Stimulated activated CD4-positive, alpha-beta T cell treated with anti-CD3 and anti-CD28 coated beads, Interleukin-15, amount 100 ng/mL, for 24 hours (primary cell): Measurements from ENCODE around the gene ARGLU1.

Experiments used
- DNase-seq: peaks from one replicate; pipeline ENCODE4 v3.0.0-alpha.2; 2020

ARGLU1 gene

GRCh38 chr13:106522898-106523525 is 44.9 kb downstream of the ARGLU1 start:
- no peak for DNase-seq

DNA sequence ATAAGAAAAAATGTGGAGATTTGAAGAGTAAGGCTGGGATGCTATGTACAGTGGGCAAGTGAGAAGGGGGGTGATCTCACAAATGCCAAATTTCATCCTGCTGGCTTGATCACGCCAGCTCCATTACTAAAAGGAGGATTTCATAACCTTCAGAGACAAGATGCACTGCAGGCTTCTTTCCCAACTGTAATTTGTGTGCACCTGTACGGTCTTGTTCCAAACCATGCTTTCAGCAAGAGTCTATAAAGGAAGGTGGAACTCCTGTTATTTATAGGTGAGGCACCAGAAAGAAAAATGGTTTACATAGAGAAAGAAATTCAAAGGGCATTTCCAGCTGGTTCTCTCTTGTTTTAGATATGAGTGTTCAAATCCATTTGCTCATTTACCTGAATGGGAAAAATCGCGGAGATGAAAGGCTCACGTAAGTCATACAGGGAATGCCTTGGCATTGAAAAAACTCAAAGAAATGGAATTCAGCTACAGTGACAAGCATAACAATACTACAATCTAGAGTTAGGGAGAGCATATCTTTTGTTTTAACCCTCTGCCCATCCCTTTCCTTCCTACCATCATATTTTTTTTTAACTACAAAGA is 45.7 kb downstream of the ARGLU1 start:
- no peak for DNase-seq

GRCh38 chr13:106521095-106521799 is 46.7 kb downstream of the ARGLU1 start:
- DNase-seq = no peak

GRCh38 chr13:106520251-106521054 is 47.5 kb downstream of the ARGLU1 start:
- no peak for DNase-seq

GRCh38 chr13:106518512-106518911 is 49.4 kb downstream of the ARGLU1 start:
- no peak for DNase-seq

DNA sequence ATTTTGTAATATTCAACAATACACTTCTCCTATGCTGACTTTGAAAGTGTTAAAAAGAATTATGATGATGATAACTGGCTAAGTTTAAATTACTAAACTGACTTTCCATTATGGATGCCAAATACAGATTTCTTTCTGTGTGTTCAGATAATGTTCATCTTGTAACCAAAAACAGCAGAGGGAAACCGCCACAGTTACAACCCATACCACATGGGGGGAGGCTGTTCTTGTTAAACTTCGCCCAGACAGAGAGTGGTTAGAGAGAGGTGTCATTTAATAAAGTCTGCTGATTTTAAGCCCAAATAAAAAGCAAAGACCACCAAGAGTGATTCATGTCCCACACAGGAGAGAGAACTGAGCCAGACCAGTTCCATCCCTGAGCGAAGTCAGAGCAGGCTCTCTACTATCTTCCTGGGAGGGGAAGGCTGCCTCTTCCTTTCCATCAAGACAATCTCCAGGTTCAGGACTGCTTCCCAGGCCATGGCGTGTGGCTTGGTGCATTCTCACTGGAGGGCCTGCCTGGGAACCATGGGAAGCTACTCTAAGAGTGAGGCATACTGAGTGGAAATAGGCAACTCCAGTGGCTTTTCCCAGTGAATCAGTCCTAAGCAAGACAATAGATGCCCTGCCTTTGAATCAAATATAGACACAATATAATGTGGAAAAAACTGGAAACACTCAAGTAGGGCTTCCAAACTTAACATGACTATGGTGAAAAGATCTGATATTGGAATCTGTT is 50.7 kb downstream of the ARGLU1 start:
- no peak for DNase-seq

GRCh38 chr13:106515635-106516254 is 52.2 kb downstream of the ARGLU1 start:
- DNase-seq = no peak

DNA sequence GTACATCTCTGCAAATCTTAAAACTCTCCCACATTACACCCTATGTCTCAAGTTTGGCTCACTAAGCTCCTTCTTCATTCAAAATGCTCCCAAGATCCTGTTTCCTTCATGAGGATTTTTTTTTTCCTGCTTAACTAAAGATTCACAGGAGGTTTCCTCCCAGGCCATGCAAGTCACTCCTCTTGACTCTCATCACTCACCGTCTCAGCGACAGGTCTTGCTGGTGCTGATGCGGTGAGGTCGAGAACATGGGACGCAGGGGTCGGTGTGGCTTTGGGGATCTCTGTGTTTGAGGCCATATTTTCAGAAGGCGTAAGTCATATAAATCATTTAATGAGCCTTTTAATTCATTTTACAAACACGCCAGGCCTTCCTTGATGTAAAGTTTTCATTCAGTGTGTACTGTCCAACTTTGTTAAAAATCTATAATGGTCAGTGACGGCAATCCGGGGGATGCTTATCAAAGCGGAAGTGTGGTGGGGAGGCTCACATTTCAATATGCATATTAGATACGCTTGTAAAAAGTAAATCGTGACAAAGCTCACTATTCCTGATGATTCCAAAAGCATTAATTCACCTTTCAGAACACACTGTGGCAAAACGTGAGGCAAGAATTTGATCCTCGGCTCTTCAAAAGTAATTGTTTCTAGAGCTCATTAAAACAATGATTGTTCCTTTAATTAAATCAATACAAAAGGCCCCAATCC is 52.9 kb downstream of the ARGLU1 start:
- DNase-seq = no peak

DNA sequence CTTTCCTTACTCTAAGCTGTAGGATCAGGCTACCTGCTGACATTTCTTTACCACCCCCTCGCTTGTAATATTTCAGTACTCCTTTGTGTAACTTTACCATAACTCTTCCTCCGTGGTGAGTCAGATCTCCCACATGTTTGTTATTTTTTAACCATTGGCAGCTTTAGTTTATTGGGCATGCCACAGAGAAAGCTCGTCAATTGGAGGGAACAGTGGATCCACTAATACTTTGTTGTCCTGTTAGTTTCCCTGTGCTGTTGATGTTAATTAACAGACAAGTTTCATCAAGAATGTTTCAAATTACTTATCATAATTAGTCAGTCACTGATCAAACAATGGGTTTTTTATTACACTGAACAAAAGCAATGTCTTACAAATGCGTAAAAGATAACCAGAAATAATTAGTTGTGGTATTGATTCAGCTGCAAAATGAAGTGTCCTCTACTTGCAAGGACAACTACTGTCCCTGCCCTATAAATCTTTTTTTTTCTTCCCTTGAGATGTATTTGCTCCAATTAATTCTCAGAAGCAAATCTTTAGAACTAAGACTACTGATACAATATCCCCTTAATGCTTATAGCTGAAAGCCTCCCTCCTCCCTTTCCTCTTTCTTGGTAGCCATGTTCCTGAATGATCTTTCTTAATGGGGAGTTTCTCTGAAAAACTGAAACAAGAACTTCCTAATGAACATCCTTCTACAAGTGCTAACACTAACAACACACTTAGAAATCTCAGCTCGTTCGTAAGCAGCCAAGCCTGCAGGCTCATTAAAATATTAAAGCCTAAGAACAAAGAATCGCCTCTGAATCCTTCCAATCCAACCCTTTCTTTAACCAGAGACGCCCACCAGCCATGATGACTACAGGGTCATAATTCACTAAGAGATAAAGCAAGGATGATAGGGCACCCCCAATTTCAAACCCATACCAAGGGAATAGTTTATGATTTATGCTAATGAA is 54.6 kb downstream of the ARGLU1 start:
- DNase-seq = no peak

DNA sequence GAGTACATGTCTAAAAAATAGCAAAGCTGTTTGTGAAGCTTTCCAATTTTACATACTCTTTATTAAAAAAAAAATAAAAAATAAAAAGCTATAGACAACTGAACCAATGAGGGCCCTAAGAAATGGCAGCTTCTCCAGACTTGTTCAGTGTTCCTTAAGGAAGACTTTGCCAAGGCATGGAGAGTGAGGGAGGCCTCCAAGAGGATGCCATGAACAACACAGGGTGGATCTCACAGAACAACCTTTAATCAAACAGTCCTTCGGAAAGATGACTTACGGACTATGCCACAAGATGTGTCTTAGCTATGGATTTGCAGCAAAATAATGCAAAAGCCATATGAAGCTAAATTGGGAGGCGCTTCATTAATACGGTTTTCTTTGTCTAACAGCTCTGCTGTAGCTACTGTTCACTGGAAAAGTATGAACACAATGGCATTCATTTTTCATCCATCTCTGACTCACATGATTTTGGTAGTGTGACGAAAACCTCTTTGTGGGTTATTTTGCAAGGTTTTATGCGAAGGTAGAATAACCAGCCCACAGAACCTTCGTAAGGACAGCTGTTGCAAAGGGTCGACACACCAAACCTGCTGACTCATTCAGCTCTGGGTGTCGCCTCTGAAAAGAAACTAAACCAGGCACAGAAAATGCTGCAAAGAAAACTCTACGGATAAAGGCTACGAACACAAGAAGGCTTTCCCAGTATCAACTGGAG is 60.2 kb downstream of the ARGLU1 start:
- no peak for DNase-seq

DNA sequence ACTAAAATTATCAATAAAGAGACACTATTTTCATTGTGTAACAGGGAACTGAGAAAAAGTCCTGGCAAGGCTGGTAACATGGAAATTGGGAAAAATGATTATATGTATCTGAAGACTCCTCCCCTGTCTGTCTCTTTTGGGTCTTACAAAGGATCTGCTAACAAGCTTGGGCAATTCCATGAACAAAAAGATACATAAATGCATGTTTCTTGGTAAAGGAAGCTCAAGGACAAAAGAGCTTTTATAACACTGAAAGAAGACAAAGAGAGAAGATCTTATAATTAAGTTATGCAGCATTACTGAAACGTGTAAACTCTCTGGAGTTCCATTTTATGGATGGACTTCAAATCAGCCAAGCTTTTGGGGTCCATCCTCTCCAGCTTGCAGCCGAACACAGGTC is 61.7 kb downstream of the ARGLU1 start:
- no peak for DNase-seq

DNA sequence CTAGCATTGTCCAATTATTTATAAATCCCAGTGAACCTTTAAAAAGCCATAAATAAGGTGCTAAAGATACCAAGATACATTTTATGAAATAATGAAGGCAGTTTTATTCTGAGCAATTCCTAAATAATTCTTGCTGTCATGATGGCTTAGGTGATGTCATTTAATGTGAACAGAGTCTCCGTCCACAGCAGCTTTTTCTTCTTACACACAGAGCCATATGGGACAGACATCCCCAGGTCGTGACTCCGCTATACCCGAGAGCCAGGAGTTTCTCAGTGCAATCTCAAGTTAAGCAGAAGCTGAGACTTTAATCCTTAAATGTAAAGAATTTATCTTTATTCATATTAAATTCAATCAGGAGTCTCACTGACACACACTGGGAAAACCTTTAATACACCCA is 62.2 kb downstream of the ARGLU1 start:
- DNase-seq = no peak

DNA sequence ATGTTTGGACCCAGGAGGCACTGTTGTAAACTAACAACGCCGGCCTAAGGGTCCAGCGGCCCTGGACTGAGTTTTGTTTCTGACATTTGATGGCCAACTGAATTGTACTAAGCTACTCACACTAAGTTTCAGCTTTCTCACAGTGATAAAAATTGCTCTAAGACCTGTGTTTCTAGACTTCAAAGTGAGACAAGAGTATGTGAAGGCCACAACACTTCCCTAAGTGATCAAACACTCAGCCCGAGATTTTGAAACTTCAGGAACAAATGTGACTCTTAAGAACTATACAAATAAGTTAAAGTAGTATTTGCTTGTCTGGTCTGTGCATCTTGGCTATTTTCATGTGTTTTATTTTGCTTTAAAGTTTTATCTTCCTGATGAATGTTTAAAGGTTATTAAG is 62.6 kb downstream of the ARGLU1 start:
- no peak for DNase-seq

- no peak for DNase-seq
These were observed 64.0 kb downstream of the ARGLU1 start for GRCh38 chr13:106503730-106504453.

DNA sequence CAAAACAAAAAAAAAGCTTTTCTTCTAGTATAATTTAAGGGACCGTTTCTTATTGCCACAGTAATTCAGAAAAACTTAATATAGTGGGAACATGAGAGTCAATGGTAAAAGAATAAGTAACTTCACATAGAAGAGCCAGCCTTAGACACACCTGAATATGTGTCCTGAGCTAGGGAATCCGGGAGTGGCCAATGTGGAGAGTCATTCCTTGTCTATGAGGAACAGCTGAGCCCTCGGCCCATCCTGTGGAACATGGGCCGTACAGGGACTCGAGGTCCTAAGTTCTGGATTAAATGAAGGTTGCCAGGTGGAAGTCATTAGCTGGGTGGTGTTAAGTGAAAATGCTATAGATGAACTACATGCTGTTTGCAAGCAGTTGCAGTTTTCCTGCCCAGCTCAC is 64.7 kb downstream of the ARGLU1 start:
- DNase-seq = no peak

- DNase-seq = no peak
These were observed 67.5 kb downstream of the ARGLU1 start for GRCh38 chr13:106500445-106500844.

DNA sequence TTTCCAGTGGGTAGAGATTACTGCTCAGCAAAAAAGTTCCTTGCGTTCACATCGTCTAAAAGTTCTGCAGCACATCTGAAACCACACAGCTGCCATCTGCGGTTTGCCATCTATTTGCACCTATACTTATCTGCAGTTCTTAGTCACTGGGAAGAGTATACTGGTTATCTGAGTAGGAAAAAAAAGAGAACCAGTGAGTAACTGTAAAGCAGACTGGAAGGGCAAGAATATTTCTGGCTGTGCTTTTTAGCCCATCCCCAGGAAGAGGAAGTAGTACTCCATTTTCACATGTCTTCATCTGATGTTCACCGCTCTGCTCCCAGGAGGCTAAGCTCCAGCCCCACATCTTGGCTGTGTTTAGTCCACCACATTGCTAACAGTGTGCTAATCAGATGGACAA is 68.0 kb downstream of the ARGLU1 start:
- DNase-seq = no peak

DNA sequence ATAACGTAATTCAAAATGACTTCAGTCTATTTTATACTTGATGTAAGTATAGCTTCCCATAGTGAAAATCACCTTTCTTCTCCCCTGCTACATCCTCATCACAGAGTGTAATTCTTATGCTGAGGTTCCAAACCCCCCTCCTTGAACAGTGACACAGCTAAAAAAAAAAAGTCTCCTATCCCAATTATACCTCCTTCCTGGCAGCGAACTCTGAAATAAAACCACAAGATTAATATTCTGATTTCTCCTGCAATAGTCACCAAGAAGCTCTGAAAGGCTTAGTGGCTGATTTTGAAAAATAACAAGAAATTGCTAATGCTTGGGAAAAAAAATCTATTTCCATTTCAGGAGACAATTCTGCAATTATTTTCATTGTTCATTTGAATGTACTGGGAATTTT is 68.8 kb downstream of the ARGLU1 start:
- no peak for DNase-seq

GRCh38 chr13:106498571-106498970 is 69.4 kb downstream of the ARGLU1 start:
- DNase-seq = no peak
